Endothelial cell of umbilical vein (primary cell): ENCODE measurements around the gene ASB1. TPM values are rescaled to one million over a fixed set of nuclear protein-coding genes. Genes with fewer than 3 reads are reported as not detected.

Source experiments
- BruUV-seq: library from RNA; stranded (reverse); fragments of 400-500 nt; replicated peaks from 2 replicates; lab custom pipeline; 2021; lab: Mats Ljungman, UMichigan
- CTCF ChIA-PET: fragments of 300-600, 350-600 bp; sonication (Branson Sonifier 250); formaldehyde crosslinking; loops from one replicate; lab custom pipeline; 2021; ENCODE audit warnings: antibody characterized with exemption, inconsistent platforms; lab: Charles Lee
- POLR2A ChIA-PET: fragments of 300-600, 350-600 bp; sonication (Branson Sonifier 250); formaldehyde crosslinking; loops from one replicate; lab custom pipeline; 2021; ENCODE audit warnings: antibody characterized with exemption, inconsistent platforms; lab: Charles Lee
- DNase-seq: peaks from one replicate; pipeline ENCODE4 v3.0.0-alpha.2; 2011; ENCODE audit warnings: low read depth, low spot score
- FAIRE-seq: peaks from 2 replicates; lab custom pipeline; 2011; peaks lifted over from hg19 to GRCh38; lab: Jason Lieb, UNC
- H2AFZ ChIP-seq: 2 replicates; pipeline ENCODE4 v1.6.0; 2012; ENCODE audit warnings: low read depth, low read length, control low read depth, inconsistent platforms
- H3K27ac ChIP-seq: 2 replicates; pipeline ENCODE4 v1.5.1; 2011; ENCODE audit warnings: low read depth, mild to moderate bottlenecking, control low read depth, low read length, moderate library complexity; ENCODE audit not compliant: insufficient read depth
- H3K27me3 ChIP-seq, 2 experiments: 2 replicates each; pipeline versions ENCODE4 v1.6.0 to v1.6.1; 2011; ENCODE audit warnings: low read length in 2 of 2, mixed read lengths in 1 of 2; ENCODE audit not compliant: control insufficient read depth in 2 of 2, insufficient read depth in 2 of 2
- H3K36me3 ChIP-seq, 2 experiments: 2 replicates in 1 of 2; 3 replicates in 1 of 2; pipeline ENCODE4 v1.5.1; 2011; ENCODE audit warnings: low read length in 2 of 2, mild to moderate bottlenecking in 1 of 2, moderate library complexity in 1 of 2; ENCODE audit not compliant: control insufficient read depth in 2 of 2, insufficient read depth in 2 of 2; ENCODE audit errors: extremely low read depth in 1 of 2
- H3K4me1 ChIP-seq: 3 replicates; pipeline ENCODE4 v1.5.1; 2011; ENCODE audit warnings: mild to moderate bottlenecking, low read length; ENCODE audit not compliant: control insufficient read depth, insufficient read depth; ENCODE audit errors: extremely low read depth
- H3K4me2 ChIP-seq: 2 replicates; pipeline ENCODE4 v1.6.1; 2011; ENCODE audit warnings: low read length, control low read depth, mixed read lengths; ENCODE audit not compliant: insufficient read depth
- H3K4me3 ChIP-seq, 3 experiments: fragments of 200-600 bp in 1 of 3; sonication (generic), shearing (Covaris generic) in 1 of 3; replicated peaks in 1 of 3; 2 replicates each; pipeline ENCODE4 v1.5.1; 2011 to 2016; ENCODE audit warnings: control low read depth in 3 of 3, low read length in 3 of 3, mild to moderate bottlenecking in 2 of 3, inconsistent platforms in 1 of 3, low read depth in 1 of 3, moderate library complexity in 1 of 3; ENCODE audit not compliant: insufficient read depth in 1 of 3
- H3K79me2 ChIP-seq: 2 replicates; pipeline ENCODE4 v1.6.0; 2012; ENCODE audit warnings: low read length, inconsistent platforms; ENCODE audit not compliant: control insufficient read depth, insufficient read depth
- H3K9ac ChIP-seq: replicated peaks from 2 replicates; pipeline ENCODE3; 2011; ENCODE audit warnings: low read length, control low read depth; ENCODE audit not compliant: insufficient read depth; ENCODE audit errors: extremely low read depth
- H3K9me1 ChIP-seq: replicated peaks from 3 replicates; pipeline ENCODE4 v1.6.0; 2011; ENCODE audit warnings: mild to moderate bottlenecking, low read length; ENCODE audit not compliant: control insufficient read depth, insufficient read depth; ENCODE audit errors: extremely low read depth
- H3K9me3 ChIP-seq: replicated peaks from 2 replicates; pipeline ENCODE4 v1.5.1; 2012; ENCODE audit warnings: low read length, inconsistent platforms; ENCODE audit not compliant: control insufficient read depth, insufficient read depth
- H4K20me1 ChIP-seq: replicated peaks from 2 replicates; pipeline ENCODE3; 2011; ENCODE audit warnings: mild to moderate bottlenecking, low read length; ENCODE audit not compliant: control insufficient read depth, insufficient read depth; ENCODE audit errors: extremely low read depth
- CTCF ChIP-seq, 2 donors: IDR thresholded peaks; 1 replicate in 1 of 2; 2 replicates in 1 of 2; pipeline ENCODE4 v1.5.1; 2011; ENCODE audit warnings: low read length in 2 of 2, mild to moderate bottlenecking in 2 of 2, moderate library complexity in 2 of 2, control low read depth in 1 of 2, inconsistent platforms in 1 of 2, low read depth in 1 of 2; ENCODE audit not compliant: insufficient read depth in 1 of 2; ENCODE audit errors: extremely low read depth in 1 of 2
- FOS ChIP-seq: IDR thresholded peaks from 2 replicates; pipeline ENCODE4 v1.6.1; 2011; ENCODE audit warnings: mild to moderate bottlenecking, low read length, moderate library complexity, borderline replicate concordance; ENCODE audit not compliant: insufficient read depth
- GATA2 ChIP-seq: IDR thresholded peaks from 2 replicates; pipeline ENCODE4 v1.7.0; 2011; ENCODE audit warnings: low read depth, mild to moderate bottlenecking, moderate library complexity, mixed read lengths, low read length; ENCODE audit not compliant: insufficient read length, insufficient read depth
- JUN ChIP-seq: IDR thresholded peaks from 2 replicates; pipeline ENCODE4 v1.6.1; 2011; ENCODE audit warnings: borderline replicate concordance, low read depth; ENCODE audit not compliant: insufficient read length, insufficient read depth
- POLR2AphosphoS5 ChIP-seq: IDR thresholded peaks from 2 replicates; pipeline ENCODE4 v1.6.1; 2012; ENCODE audit warnings: low read depth, mild to moderate bottlenecking, control low read depth, low read length, moderate library complexity; ENCODE audit not compliant: insufficient read depth
- dilution Hi-C: fragments of 300-500 bp; cut with MboI; formaldehyde crosslinking; loops from one replicate; pipeline ENCODE4 v1.15.0; 2019; ENCODE audit warnings: low sequenced_read_pairs; ENCODE audit not compliant: extremely low pct_ligation_motif_present
- intact Hi-C: fragments of 100-400 bp; cut with micrococcal nuclease; formaldehyde crosslinking; loops from one replicate; pipeline ENCODE4 v1.10.0; 2022
- polyA plus RNA-seq, 4 experiments: library from polyadenylated mRNA; depleted of rRNA in 3 of 4; stranded (reverse) in 3 of 4; unstranded in 1 of 4; fragments of >200 nt; gene quantifications; 2 replicates each; pipeline versions ENCODE4 v1.2.1 to v1.2.3, GENCODE V29; 2011 to 2012; ENCODE audit warnings: missing spikeins in 1 of 4
- total RNA-seq: library from RNA; stranded (reverse); gene quantifications from 2 replicates; pipeline ENCODE4 v1.2.3, GENCODE V29; 2021
- TF ChIP-seq, protein P1 (sequence below): IDR thresholded peaks from 2 replicates; pipeline ENCODE4 v1.6.1; 2011; ENCODE audit not compliant: insufficient read depth, insufficient read length

The ASB1 gene
- total and polyA plus RNA-seq, 2 donors (not counting 3 experiments of a cell fraction or from before 2014, with no cell fraction given), result 12.3 to 16.2 TPM

DNA sequence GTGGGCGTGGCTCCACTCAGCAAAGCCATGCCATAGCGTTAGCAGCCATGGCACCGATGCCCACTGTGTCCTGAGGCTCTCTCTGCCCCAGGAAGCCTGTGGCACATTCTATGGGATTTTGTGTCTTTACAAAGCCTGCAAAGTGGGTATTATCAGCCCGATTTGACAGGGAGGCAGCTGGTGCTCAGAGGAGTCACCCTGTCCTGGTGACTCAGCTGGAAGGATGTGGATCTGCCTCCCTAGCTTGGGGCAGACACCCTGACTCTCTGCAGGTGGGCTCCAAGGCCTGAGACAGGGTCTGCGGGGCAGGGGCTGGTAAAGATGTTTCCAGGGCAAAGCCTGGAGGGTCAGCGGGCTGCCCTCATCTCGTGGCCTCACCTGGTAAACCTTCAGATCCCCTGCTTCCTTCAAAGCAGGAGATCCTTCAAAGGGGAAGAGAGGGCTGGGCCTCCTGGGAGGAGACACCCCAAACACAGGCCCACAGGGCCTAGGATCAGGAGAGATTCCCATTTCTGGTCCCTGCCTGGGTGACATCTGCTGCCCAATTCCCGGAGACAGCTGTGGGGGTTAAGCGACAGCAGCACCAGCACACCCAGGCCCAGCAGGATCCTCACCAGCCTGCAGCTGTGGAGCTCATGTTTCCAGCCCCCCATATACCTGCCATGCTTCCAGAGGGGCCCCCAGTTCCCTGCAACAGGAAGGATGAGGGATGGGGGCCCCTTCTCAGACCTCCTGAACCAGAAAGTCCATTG is 3.0 kb upstream of the ASB1 start:
- BruUV-seq, result no TSS peak
- H3K9me1 ChIP-seq, result no peaks in the 10 kb centered on the region
- peaks cover 16% of the 10 kb centered on the region for H3K79me2 ChIP-seq
- H3K4me2 ChIP-seq, result no peak overlapping the region
- H3K4me1 ChIP-seq, result peaks cover 21% of the 10 kb centered on the region
- no peak overlapping the region for H3K9ac ChIP-seq
- H4K20me1 ChIP-seq, result no peaks in the 10 kb centered on the region
- ChIA-PET CTCF (no interaction called here), POLR2A (interaction anchor here (0.6 kb wide), 1 partner anchor 221 kb away, joined by 4 read pairs; no protein-coding TSS in a partner anchor)
- intact Hi-C loops, result loop anchor here (10.0 kb wide), 1 partner anchor 169 kb away; no protein-coding TSS in a partner anchor
- H3K27me3 ChIP-seq, result no peaks in the 10 kb centered on the region
- dilution Hi-C loops, result no loop called here
- DNase-seq, result no peak
- no peak overlapping the region for H3K4me3 ChIP-seq
- FAIRE-seq, result no peak
- no peak for TF ChIP-seq GATA2
- TF ChIP-seq POLR2AphosphoS5, result no peak
- TF ChIP-seq FOS, result no peak
- no peak for TF ChIP-seq JUN
- TF ChIP-seq, protein P1, sequence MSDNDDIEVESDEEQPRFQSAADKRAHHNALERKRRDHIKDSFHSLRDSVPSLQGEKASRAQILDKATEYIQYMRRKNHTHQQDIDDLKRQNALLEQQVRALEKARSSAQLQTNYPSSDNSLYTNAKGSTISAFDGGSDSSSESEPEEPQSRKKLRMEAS, result no peak
- no peak for TF ChIP-seq CTCF (IDR thresholded peaks at IDR 0.05; ENCODE audit: extremely low read depth in 1 of 2, insufficient read depth in 1 of 2, low read depth in 1 of 2, low read length in 2 of 2)
- no peaks in the 10 kb centered on the region for H3K36me3 ChIP-seq
- no peak overlapping the region for H3K27ac ChIP-seq
- H2AFZ ChIP-seq, result no peak overlapping the region
- no peaks in the 10 kb centered on the region for H3K9me3 ChIP-seq
